GM13976 (cell line): ENCODE measurements around the gene RGS6.

Experiments
- DNase-seq: peaks from one replicate; pipeline ENCODE4 v3.0.0; 2012; ENCODE audit warnings: low spot score
- CTCF ChIP-seq: IDR thresholded peaks from 2 replicates; pipeline ENCODE4 v1.5.1; 2012; ENCODE audit warnings: borderline replicate concordance, mild to moderate bottlenecking; ENCODE audit not compliant: insufficient read depth; ENCODE audit errors: extremely low read depth, missing control alignments, control extremely low read depth
- in situ Hi-C: fragments of 300-500 bp; cut with MboI; formaldehyde crosslinking; loops from one replicate; pipeline ENCODE4 v1.12.0; 2022; ENCODE audit warnings: low sequenced_read_pairs, mixed read lengths, inconsistent platforms; ENCODE audit not compliant: unreplicated experiment

The RGS6 gene

GRCh38 chr14:72479461-72479931 is 547.3 kb downstream of the RGS6 start:
- no peak for DNase-seq
- in situ Hi-C loops, result no loop called here
- TF ChIP-seq CTCF, result no peak

- TF ChIP-seq CTCF, result no peak
- in situ Hi-C loops, result no loop called here
- no peak for DNase-seq
Observed at GRCh38 chr14:72480464-72481243, 548.4 kb downstream of the RGS6 start.

GRCh38 chr14:72483311-72483710 is 551.1 kb downstream of the RGS6 start:
- in situ Hi-C loops, result no loop called here
- no peak for TF ChIP-seq CTCF
- DNase-seq, result no peak

GRCh38 chr14:72485695-72486094 is 553.5 kb downstream of the RGS6 start:
- in situ Hi-C loops, result no loop called here
- no peak for DNase-seq
- TF ChIP-seq CTCF, result no peak

GRCh38 chr14:72488514-72488913 is 556.3 kb downstream of the RGS6 start:
- in situ Hi-C loops, result no loop called here
- TF ChIP-seq CTCF, result no peak
- DNase-seq, result no peak

GRCh38 chr14:72492196-72492595 is 560.0 kb downstream of the RGS6 start:
- no peak for TF ChIP-seq CTCF
- no peak for DNase-seq
- in situ Hi-C loops, result no loop called here
